ENCODE results near the gene GLCCI1.

GLCCI1 gene

DNA sequence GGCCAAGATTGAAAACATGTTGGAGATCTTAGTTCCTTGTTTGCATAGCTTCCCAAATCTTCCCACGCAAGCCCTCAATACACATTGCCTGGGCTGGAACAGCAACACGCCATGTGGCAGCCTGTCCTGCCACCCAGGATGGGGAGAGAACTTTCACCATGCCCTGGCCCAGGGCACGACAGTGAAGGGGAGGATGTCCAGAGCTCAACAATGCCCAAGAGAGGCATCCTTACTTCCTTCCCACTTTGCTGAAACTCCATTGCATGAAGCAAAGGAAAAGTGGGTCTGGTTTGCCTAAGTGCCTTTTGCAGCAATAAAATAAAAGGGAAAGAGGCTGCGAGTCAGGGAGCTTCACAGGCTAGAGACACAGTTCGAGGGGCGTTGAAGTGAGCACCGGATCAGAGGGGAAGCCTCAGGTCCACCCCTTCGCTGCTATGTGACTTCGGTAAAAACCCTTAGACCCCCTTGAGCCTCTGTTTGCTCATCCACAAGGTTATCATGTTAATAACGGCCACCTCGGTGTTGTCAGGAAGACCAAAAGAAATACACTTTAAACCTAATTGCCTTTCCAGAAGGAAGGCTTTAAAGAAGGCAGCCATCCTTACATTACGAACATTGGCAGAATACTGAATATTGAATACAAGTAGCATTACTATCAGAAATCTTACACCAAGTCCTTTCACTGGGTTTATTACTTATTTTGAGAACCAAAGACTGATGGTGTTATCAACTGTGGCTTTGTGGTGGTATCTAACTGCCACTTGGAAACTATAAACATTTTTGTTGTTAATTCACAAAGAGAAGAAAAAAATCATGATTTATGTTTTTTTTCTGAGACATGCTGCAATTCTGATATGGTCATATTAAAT is 160.1 kb downstream of the GLCCI1 start:
- TF ChIP-seq HDGF (IDR thresholded peaks at IDR 0.05; ENCODE audit: borderline replicate concordance) (no peak), LEF1 (IDR thresholded peaks at IDR 0.05; ENCODE audit: borderline replicate concordance) (no peak), BHLHE40 (IDR thresholded peaks at IDR 0.05; ENCODE audit: borderline replicate concordance) (no peak), ZNF384 (IDR thresholded peaks at IDR 0.05) (no peak), SUZ12 (IDR thresholded peaks at IDR 0.05) (no peak), FOXK2 (IDR thresholded peaks at IDR 0.05) (no peak), CTBP1 (IDR thresholded peaks at IDR 0.05; ENCODE audit: borderline replicate concordance) (no peak), FOXM1 (IDR thresholded peaks at IDR 0.05; ENCODE audit: borderline replicate concordance) (no peak), ELF4 (IDR thresholded peaks at IDR 0.05) (no peak), FOXA1 (IDR thresholded peaks at IDR 0.05) (no peak), TARDBP (IDR thresholded peaks at IDR 0.05) (no peak), NFRKB (IDR thresholded peaks at IDR 0.05) (no peak), ARNT (IDR thresholded peaks at IDR 0.05) (no peak), L3MBTL2 (conservative IDR thresholded peaks at IDR 0.05) (no peak), SP1 (IDR thresholded peaks at IDR 0.05) (no peak)
- TF ChIP-seq, protein P1, sequence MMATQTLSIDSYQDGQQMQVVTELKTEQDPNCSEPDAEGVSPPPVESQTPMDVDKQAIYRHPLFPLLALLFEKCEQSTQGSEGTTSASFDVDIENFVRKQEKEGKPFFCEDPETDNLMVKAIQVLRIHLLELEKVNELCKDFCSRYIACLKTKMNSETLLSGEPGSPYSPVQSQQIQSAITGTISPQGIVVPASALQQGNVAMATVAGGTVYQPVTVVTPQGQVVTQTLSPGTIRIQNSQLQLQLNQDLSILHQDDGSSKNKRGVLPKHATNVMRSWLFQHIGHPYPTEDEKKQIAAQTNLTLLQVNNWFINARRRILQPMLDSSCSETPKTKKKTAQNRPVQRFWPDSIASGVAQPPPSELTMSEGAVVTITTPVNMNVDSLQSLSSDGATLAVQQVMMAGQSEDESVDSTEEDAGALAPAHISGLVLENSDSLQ (IDR thresholded peaks at IDR 0.05), result no peak
- ChIA-PET CTCF (no interaction called here), POLR2A (no interaction called here)
- no peak for DNase-seq (ENCODE audit: extremely low spot score)

DNA sequence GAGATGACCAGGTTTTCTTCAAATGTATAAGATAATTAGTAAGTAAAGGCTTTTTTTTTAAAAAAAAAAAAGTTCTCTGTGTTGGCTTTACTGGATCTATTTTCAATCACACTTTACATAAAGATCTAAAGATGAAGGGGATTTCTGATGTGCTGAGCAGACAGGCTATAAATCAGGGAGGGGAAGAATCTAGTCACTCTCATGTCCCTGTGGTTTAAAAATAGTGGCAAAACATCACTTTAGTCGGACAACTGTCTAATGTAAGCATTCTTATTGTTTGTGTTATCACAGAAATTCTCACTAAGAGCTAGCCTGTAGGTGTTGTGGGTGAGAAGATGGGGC is 160.7 kb downstream of the GLCCI1 start:
- ChIA-PET CTCF (no interaction called here), POLR2A (no interaction called here)
- no peak for TF ChIP-seq ELF4 (IDR thresholded peaks at IDR 0.05)
- no peak for TF ChIP-seq CTBP1 (IDR thresholded peaks at IDR 0.05; ENCODE audit: borderline replicate concordance)
- no peak for TF ChIP-seq HDGF (IDR thresholded peaks at IDR 0.05; ENCODE audit: borderline replicate concordance)
- TF ChIP-seq FOXK2 (IDR thresholded peaks at IDR 0.05), result no peak
- TF ChIP-seq BHLHE40 (IDR thresholded peaks at IDR 0.05; ENCODE audit: borderline replicate concordance), result no peak
- TF ChIP-seq TARDBP (IDR thresholded peaks at IDR 0.05), result no peak
- no peak for TF ChIP-seq L3MBTL2 (conservative IDR thresholded peaks at IDR 0.05)
- no peak for DNase-seq (ENCODE audit: extremely low spot score)

GRCh38 chr7:8130663-8131062 is 162.1 kb downstream of the GLCCI1 start:
- TF ChIP-seq, protein P1 (IDR thresholded peaks at IDR 0.05), result no peak
- TF ChIP-seq CTBP1 (IDR thresholded peaks at IDR 0.05; ENCODE audit: borderline replicate concordance) (no peak), ELF4 (IDR thresholded peaks at IDR 0.05) (no peak), LEF1 (IDR thresholded peaks at IDR 0.05; ENCODE audit: borderline replicate concordance) (no peak), SUZ12 (IDR thresholded peaks at IDR 0.05) (no peak), FOXK2 (IDR thresholded peaks at IDR 0.05) (no peak), HDGF (IDR thresholded peaks at IDR 0.05; ENCODE audit: borderline replicate concordance) (no peak), FOXM1 (IDR thresholded peaks at IDR 0.05; ENCODE audit: borderline replicate concordance) (no peak), NFRKB (IDR thresholded peaks at IDR 0.05) (no peak), FOXA1 (IDR thresholded peaks at IDR 0.05) (no peak)
- DNase-seq (ENCODE audit: extremely low spot score), result no peak
- ChIA-PET CTCF (no interaction called here), POLR2A (no interaction called here)

DNA sequence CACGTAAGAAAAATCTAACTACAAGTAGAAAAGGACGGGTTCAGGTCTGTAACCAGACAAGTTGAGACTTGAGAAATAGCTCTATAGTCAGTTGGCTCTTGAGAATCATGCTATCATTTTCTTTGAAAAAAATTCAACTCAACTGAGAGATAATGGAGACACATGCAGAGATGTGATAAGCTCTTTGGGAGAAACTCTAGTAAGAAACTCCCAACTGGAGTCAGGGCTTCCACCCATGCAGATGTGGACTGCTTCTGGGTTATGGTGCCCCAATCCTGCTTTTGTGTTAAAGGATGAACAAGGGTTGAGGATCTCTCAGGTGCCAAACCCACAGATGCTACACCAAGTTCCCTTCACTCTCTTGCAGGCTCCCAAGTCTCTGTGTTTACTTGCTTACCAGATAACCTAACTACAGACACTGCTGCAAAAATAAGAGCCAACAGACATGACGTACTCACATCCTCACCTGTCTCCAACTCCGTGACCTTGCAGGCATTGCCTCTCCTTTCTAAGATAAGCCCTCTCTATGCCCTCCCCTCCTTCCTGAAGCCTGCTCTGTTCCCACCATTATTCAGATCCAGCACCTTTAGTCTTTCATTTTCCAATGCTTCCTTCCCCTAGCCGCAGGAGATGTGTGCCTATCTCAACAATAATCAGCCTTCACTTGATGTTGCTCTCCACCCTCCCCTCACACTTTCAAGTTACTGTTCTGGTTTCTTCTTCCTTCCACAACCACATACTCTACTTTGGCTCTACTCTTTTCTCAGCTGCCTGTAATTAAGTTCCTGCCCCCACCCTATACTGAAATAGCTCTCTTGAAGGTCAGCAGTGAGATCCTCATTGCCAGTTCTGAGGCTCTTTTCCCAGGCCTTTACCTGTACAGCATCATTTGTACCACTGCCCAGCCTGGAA is 163.4 kb downstream of the GLCCI1 start:
- ChIA-PET CTCF (no interaction called here), POLR2A (no interaction called here)
- TF ChIP-seq BHLHE40 (IDR thresholded peaks at IDR 0.05; ENCODE audit: borderline replicate concordance) (no peak), L3MBTL2 (conservative IDR thresholded peaks at IDR 0.05) (no peak), ARNT (IDR thresholded peaks at IDR 0.05) (no peak), NFRKB (IDR thresholded peaks at IDR 0.05) (no peak), HDGF (IDR thresholded peaks at IDR 0.05; ENCODE audit: borderline replicate concordance) (no peak), CTBP1 (IDR thresholded peaks at IDR 0.05; ENCODE audit: borderline replicate concordance) (no peak), FOXM1 (IDR thresholded peaks at IDR 0.05; ENCODE audit: borderline replicate concordance) (no peak), LEF1 (IDR thresholded peaks at IDR 0.05; ENCODE audit: borderline replicate concordance) (no peak), FOXK2 (IDR thresholded peaks at IDR 0.05) (no peak)
- TF ChIP-seq, protein P1 (IDR thresholded peaks at IDR 0.05), result no peak
- DNase-seq (ENCODE audit: extremely low spot score), result no peak

DNA sequence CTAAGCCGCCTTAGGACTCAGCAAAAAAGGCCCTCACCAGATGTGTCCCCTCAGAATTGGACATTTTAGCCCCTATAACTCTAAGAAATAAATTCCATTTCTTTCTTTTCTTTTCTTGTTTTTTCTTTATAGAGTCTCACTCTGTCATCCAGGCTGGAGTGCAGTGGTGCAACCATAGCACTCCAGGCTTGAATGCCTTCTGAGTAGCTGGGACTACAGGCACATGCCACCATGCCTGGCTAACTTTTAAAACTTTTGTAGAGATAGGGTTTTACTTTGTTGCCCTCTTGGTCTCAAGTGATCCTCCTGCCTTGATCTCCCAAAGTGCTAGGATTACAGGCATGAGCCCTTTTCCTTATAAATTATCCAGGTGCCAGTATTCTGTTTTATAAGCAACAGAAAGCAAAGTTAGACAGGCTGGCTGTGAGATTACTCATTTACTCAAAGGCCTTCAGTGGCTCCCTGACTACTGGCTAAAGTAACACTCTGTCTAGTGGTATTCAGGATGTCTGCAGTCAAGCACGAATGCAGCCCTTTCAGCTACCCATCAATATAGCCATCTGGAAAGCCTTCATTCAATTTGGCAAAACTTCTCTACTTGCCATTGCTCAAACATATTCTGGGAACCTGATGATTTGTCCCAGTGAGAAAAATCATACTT is 164.7 kb downstream of the GLCCI1 start:
- POLR2A ChIA-PET, result no interaction called here
- TF ChIP-seq FOXM1 (IDR thresholded peaks at IDR 0.05; ENCODE audit: borderline replicate concordance) (no peak), ELF4 (IDR thresholded peaks at IDR 0.05) (no peak), HDGF (IDR thresholded peaks at IDR 0.05; ENCODE audit: borderline replicate concordance) (no peak), BHLHE40 (IDR thresholded peaks at IDR 0.05; ENCODE audit: borderline replicate concordance) (no peak), SUZ12 (IDR thresholded peaks at IDR 0.05) (no peak), ZNF384 (IDR thresholded peaks at IDR 0.05) (no peak)
- CTCF ChIA-PET, result no interaction called here
- no peak for DNase-seq (ENCODE audit: extremely low spot score)

Data from HEK293T (cell line).